Epithelial cell of esophagus (primary cell): ENCODE results near the gene SUMO3.
A peak's percentile ranks its signal among the peaks of the same experiment; 100 is the strongest.

Experiments
- DNase-seq: peaks from one replicate; pipeline ENCODE4 v3.0.0; 2010; ENCODE audit warnings: low read depth
- H3K4me3 ChIP-seq: 2 replicates; pipeline ENCODE4 v1.5.1; 2011; ENCODE audit warnings: mild to moderate bottlenecking, low read length, control low read depth
- TF ChIP-seq, protein P1 (sequence below): IDR thresholded peaks from 2 replicates; pipeline ENCODE4 v1.5.1; 2011; ENCODE audit warnings: low read depth, mild to moderate bottlenecking, low read length, control low read depth, inconsistent platforms; ENCODE audit not compliant: insufficient read depth; ENCODE audit errors: missing control alignments

The SUMO3 gene

DNA sequence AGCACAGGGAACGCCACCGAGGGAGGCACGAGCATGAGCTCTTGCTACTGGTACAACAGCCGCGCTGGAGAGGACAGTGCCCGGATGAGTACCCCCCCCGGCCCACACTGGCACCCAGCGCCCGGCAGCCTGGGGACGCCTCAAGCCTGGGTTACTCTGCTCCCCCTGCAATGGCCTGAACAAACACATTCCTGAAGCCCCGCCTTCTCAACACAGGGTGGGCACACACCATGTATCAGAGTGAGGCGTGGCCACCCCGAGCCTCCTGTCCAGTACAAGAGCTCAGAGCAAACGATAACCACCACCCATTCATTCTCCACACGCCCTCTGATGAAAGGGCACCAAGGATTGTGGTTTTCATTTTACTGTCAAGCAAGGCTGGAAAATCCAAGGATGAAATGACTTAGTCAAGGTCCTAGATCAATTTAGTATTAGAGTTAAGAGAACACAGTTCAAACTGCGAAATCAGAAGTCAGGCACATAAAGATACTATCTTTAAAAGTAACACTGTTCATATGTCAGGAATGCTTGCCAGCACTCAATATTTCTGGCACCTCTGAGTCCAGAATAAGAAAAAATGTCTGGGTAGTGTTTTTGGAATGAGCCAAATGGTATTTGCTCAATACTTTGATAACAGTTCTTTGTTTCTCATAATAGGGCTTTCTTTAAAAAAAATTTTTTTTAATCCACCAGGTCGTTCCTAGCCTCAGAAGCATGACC, 38.3 kb downstream of the SUMO3 start:
- TF ChIP-seq, protein P1, sequence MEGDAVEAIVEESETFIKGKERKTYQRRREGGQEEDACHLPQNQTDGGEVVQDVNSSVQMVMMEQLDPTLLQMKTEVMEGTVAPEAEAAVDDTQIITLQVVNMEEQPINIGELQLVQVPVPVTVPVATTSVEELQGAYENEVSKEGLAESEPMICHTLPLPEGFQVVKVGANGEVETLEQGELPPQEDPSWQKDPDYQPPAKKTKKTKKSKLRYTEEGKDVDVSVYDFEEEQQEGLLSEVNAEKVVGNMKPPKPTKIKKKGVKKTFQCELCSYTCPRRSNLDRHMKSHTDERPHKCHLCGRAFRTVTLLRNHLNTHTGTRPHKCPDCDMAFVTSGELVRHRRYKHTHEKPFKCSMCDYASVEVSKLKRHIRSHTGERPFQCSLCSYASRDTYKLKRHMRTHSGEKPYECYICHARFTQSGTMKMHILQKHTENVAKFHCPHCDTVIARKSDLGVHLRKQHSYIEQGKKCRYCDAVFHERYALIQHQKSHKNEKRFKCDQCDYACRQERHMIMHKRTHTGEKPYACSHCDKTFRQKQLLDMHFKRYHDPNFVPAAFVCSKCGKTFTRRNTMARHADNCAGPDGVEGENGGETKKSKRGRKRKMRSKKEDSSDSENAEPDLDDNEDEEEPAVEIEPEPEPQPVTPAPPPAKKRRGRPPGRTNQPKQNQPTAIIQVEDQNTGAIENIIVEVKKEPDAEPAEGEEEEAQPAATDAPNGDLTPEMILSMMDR, result no peak
- H3K4me3 ChIP-seq, result no peak overlapping the region
- no peak for DNase-seq

DNA sequence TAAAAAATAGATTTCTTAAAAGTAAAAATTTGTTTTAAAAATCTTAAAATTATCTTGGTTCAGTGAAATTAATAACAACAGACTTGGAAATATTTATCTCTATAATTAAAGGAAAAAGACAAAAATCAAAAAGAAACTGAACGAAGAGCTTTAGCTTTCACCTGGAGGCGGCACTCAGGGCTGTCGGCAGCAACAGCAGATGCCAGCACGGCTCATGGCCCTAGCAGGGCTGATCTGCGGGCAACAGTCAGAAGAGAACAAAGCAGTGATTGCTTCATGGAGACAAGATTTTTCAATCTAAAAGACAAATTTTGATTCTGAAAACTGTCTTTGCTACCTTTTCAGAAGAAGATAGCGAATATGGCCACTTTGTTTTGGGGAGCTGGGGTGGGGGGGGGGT, 38.9 kb downstream of the SUMO3 start:
- TF ChIP-seq, protein P1, result no peak
- no peak overlapping the region for H3K4me3 ChIP-seq
- DNase-seq, result no peak

DNA sequence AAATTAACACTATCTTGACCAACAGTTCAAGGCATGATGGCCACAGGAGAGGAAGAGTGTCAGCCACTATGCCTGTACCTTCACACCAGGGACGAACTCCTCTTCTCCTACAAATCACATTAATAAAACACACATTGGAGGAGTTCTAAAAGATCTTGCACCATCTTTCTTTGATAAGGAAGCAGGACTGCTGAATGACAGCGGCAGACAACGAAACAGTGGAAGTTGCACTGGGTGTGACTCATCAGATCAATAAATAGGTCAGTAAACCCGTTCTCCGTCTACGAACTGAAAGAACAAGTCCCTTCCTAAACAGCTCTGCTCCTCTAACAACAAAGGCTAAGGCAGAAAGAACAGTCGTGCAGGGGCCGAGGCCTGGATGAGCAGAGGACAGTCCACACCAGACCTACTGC, 39.4 kb downstream of the SUMO3 start:
- H3K4me3 ChIP-seq, result no peak overlapping the region
- TF ChIP-seq, protein P1, result no peak
- DNase-seq, result no peak

DNA sequence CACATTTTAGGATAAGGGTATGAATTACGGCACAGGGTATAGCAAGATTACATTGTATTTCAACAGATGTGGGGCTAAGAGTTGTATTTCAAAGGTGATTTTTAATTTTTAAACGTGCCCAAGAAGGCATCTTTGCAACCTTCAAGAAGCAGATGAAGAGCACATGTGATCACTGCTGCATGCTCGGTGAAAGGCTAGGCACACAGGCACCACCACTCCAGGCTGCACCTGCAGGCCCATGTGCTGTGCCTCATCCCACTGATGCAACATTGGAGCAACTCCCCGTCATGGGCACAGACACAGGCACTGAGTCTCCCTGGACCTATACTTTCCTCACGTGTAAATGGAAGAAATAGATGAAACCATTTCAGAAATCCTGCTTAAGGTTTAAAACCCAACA, 39.8 kb downstream of the SUMO3 start:
- TF ChIP-seq, protein P1, result no peak
- DNase-seq, result no peak
- H3K4me3 ChIP-seq, result no peak overlapping the region

DNA sequence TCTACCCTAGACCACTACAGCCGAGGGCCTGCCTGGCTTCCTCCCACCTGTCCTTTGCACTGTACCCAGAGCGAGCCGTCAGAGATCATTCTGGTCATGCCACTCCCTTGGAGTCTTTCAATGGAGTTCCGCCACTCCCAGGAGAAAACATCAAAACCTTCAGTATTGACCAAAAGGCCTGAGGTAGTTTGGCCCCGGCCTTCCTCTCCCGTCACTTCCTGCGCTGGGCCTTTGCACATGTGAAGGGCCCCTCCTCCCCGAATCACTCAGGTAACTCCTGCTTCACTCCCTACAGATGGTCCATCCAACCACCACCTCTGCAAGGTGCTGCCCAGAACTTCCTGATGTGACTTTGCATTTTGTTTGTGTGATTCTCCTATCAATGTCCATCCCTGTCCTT, 42.9 kb downstream of the SUMO3 start:
- DNase-seq, result no peak
- H3K4me3 ChIP-seq, result no peak overlapping the region
- TF ChIP-seq, protein P1, result no peak

DNA sequence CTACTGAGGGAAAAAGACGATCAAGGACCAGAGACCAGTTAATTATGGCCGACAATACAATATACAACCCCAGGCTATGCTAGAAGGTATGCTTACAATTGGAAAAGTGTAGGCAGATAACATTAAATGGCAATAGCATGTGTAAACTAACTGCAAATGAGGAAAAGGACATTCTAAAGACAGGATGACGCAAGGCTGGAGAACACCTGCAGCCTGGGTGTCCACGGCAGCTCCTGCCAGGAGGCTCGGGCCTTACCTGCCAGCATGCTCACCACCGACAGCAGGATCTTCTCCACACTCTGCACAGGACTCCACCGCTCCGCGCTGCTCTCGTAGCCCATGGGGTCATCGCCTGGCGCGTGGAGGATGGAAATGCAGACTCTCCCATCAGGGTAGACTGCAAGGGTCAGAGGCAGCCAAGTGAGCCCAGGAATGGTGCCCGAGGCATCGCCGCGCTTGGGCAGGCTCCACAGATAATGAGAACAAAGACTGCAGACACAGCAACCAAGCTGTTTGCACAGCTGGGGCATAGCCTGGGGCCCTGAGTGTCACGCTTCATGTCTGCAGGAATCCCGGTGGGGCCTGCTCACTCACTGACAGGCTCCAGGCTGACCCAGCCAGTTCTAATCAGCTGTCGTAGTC, 44.5 kb downstream of the SUMO3 start:
- TF ChIP-seq, protein P1, result no peak

More for the DNA sequence above, 44.5 kb downstream of the SUMO3 start:
- peak; percentile 74 for DNase-seq
- no peak overlapping the region for H3K4me3 ChIP-seq
